Skeletal muscle tissue (tissue), 4 donors: Measurements from ENCODE around the gene SAMD7. TPM values are rescaled to one million over a fixed set of nuclear protein-coding genes. Genes with fewer than 3 reads are reported as not detected.

Experiments
- H3K27ac ChIP-seq: one replicate; pipeline ENCODE4 v1.7.0; 2013; ENCODE audit warnings: mild to moderate bottlenecking, low read depth, low read length, inconsistent platforms
- H3K27me3 ChIP-seq, 3 donors: one replicate each; pipeline ENCODE4 v1.7.0; 2013; ENCODE audit warnings: low read length in 3 of 3; ENCODE audit not compliant: control insufficient read depth in 3 of 3, insufficient read depth in 3 of 3
- H3K36me3 ChIP-seq, 3 donors: one replicate each; pipeline ENCODE4 v1.7.0; 2013; ENCODE audit warnings: low read length in 3 of 3; ENCODE audit not compliant: control insufficient read depth in 3 of 3, insufficient read depth in 3 of 3
- H3K4me1 ChIP-seq, 3 donors: one replicate each; pipeline ENCODE4 v1.7.0; 2013; ENCODE audit warnings: low read length in 3 of 3, mild to moderate bottlenecking in 3 of 3; ENCODE audit not compliant: control insufficient read depth in 3 of 3, insufficient read depth in 3 of 3
- H3K4me3 ChIP-seq, 3 donors: one replicate each; pipeline ENCODE4 v1.7.0; 2013; ENCODE audit warnings: low read length in 3 of 3
- H3K9ac ChIP-seq, 3 donors: one replicate each; pipeline ENCODE4 v1.7.0; 2013; ENCODE audit warnings: low read length in 3 of 3, mild to moderate bottlenecking in 3 of 3, moderate library complexity in 2 of 3, low read depth in 1 of 3
- H3K9me3 ChIP-seq, 3 donors: one replicate each; pipeline ENCODE4 v1.7.0; 2013; ENCODE audit warnings: low read length in 3 of 3; ENCODE audit not compliant: control insufficient read depth in 3 of 3
- total RNA-seq: library from RNA; depleted of rRNA; stranded (reverse); fragments of >200 nt; gene quantifications from one replicate; pipeline ENCODE4 v1.2.3, GENCODE V29; 2014
- donor health status: Osteomylitis.

SAMD7 gene
- total RNA-seq, 1 donor from 2014 or later, result not detected

- peaks cover 31 to 63% (median 59%) of the 10 kb centered on the region in 3 donors for H3K36me3 ChIP-seq
- no peak overlapping the region for H3K9ac ChIP-seq
- no peak overlapping the region for H3K4me3 ChIP-seq
- no peaks in the 10 kb centered on the region for H3K27me3 ChIP-seq
- H3K27ac ChIP-seq, result no peak overlapping the region
- H3K9me3 ChIP-seq, result no peaks in the 10 kb centered on the region
- no peaks in the 10 kb centered on the region for H3K4me1 ChIP-seq
These were observed 68.7 kb downstream of the SAMD7 start for GRCh38 chr3:169980055-169980454.

GRCh38 chr3:169984292-169984691, 72.9 kb downstream of the SAMD7 start:
- Histone ChIP-seq H3K27me3 (no peaks in the 10 kb centered on the region), H3K4me1 (no peaks in the 10 kb centered on the region), H3K4me3 (no peak overlapping the region), H3K9me3 (no peaks in the 10 kb centered on the region), H3K9ac (no peak overlapping the region), H3K36me3 (peaks cover 28 to 68% (median 67%) of the 10 kb centered on the region in 3 donors), H3K27ac (no peak overlapping the region)

Other genes starting within 250 kb of the SAMD7 start
- 16.2 TPM for gene MECOM, start 247.9 kb upstream of the SAMD7 start, total RNA-seq
- 104 TPM for gene TERC, start 146.5 kb upstream of the SAMD7 start, total RNA-seq
- gene ACTRT3, start 142.0 kb upstream of the SAMD7 start, total RNA-seq, result 1.6 TPM
- 20.4 TPM for gene MYNN, start 138.2 kb upstream of the SAMD7 start, total RNA-seq
- gene LRRIQ4, start 98.7 kb upstream of the SAMD7 start, total RNA-seq, result not detected
- 3.1 TPM for gene LRRC34, start 98.7 kb upstream of the SAMD7 start, total RNA-seq
- not detected for gene LRRC31, start 41.6 kb upstream of the SAMD7 start, total RNA-seq
- 25.1 TPM for gene SEC62, start 55.2 kb downstream of the SAMD7 start, total RNA-seq
- gene GPR160, start 126.4 kb downstream of the SAMD7 start, total RNA-seq, result 2.6 TPM